Activated naive CD4-positive, alpha-beta T cell (primary cell): ENCODE data around the gene LSMEM2.
"Not testable (repeated sequence)": the region's sequence is repeated elsewhere in the genome, so short reads cannot be mapped to it uniquely, and the experiment has no call there.

Experiments
- DNase-seq, 4 experiments: peaks; one replicate each; lab custom pipeline; 2025; lab: John Stamatoyannopoulos, UW

LSMEM2 gene

DNA sequence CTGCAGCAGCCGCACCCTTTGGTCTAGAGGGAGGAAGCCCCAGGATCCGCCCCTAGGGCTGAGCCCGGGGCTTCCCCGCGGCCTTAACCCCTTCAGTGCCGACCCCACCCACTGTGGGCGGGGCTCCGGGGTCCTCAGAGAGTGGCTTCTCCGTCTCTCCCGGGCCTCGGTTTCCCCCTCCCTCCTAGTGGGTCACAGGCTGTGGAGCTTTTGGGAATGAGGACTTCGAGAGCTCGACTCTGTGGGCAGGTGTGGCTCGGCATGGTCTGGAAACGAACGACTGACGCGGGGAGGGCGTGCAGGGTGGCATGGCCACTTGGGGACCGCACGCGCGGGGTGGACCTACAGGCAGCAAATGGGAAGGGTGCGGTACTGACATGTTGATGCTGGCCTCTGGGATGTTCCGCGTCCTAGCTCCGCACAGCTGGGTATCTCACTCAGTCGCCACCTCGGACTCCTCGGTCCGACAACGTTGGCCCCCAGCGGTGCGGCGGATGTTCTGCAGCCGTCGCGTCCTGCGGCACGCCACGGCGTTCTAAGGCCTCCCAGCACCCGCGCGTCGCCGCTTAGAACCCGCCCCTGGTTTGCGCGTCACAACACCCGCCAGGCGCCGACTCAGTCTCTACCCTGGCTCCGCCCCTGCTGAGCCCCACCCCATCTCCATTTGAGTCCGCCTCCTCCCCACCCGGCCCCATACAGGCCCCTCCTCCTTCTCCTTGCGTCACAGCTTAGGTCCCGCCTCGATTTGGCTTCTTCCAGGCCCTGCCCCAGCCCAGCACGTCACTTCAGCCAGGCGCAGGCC, 20.1 kb downstream of the LSMEM2 start, which contains the start of the genes HYAL3 and NAA80:
HYAL3 (minus strand) TSS at position 570 of the 802 bp plus-strand sequence. CDS start 3,803 bp downstream, outside the sequence.
NAA80 (minus strand) TSS at position 570 of the 802 bp plus-strand sequence. CDS start 1,942 bp downstream, outside the sequence.
- peak; percentile 95 to 99 (median 96) for DNase-seq

DNA sequence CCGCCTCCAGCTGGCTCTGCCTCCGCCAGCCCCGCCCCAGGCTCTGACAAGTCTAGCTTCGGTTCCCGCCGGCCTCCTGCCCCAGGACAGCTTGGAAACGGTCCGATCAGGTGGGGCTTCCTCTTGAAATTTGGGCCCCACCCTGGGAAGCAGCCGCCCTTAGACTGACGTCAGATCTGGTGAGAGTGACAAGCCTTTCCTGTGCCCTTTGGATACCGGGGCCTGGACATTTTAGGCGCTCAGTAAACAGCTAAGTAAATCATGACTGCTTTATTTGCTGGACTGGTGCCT, 20.7 kb downstream of the LSMEM2 start:
- no peak for DNase-seq

DNA sequence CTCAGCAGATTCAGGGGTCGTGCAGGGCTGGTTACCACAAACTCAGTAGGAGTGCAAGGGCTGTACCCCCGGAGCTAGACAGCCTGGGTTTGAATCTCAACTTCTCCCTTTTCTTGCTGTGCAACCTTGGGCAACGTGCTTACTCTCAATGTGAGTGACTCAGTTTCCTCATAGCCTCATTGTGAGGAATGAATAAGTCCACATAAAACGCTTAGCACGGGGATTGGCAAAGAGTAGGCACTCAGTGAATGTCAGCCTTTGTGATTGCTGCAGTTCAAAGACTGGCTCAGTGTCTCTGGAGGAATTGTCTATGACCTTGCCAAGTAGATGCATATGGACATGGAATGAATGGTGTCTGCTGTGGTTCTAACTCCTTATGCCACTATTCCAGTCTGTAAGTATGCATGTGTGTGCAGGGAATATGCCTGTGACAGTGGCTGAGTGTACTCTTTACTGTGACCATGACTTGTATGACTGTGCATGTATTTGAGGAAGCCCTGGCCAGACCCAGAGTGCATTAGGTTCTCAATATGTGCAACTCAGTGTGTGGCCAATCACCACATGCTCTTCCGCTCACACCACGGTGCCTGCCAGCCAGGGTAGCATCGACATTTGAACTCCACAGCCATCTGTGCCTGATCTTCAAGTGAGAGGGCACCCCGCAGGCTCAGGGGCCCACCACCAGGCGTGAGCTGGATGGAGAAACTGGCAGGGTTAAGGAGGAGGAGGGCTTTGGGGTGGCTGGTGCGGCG, 21.2 kb downstream of the LSMEM2 start:
- no peak for DNase-seq

DNA sequence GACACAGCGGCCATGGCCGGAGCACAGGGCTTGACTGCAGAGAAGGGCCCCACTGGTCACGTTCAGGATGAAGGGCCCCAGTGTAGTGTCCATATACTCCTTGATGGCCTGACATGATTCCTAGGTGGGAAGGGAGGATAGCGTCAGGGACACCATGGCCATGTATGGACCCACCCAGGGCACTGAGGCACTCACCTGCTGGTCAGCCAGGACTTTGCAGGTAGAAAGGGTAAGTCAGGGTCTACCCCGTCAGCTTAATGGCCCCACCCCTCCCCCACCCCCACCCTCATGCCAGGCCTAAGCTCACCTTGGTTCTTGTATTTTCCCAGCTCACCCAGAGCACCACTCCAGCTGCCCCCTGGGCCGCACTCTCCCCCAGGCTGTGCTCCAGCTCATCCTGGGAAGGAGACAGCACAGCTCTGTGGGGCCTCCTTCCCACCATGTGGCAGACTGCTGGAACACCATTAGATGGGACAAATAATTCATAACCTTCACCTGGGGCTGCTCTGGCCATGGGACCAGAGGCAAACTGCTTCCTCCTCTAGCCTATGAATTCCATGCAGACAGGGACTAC, 21.9 kb downstream of the LSMEM2 start:
- no peak for DNase-seq

DNA sequence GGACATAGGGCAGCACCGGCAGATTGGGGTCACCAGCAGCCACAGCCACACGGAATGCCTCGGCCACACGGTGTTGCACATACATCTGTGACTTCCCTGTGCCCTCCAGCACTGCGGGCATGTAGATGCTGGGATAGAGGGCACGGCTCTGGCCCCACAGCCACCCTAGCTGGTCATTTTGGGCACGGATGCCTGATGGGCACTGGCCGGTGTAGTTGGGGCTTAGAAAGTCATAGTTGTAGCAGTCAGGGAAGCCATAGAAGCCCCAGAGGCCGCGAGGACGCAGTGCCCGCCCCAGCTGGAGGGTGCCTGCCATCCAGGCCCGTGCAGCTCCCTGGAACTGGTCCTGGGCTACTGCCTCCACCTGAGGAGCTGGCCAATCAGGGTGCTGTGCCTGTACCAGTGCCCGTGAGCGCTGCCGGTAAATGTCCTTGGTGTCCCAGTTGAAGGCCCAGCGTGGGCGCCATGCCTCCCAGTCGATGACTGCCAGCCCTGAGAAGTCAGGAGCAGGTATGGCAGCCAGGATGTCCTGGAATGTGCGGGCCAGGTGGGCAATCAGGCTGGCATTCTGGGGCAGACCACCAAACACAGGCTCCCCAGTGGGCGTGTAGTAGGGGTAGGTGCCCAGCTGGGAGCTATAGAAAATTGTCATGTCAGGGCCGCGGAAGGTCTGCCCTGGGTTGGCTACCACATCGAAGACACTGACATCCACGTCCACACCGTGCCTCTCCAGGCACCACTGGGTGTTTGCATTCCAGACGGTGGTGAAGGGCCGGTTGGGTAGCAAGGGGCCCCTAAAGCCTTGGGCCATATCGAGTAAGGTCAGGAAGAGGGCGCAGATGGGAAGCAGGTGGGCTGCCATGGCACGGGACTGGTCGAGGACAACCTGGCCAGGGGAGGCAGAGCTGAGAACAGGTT, 23.5 kb downstream of the LSMEM2 start:
- DNase-seq, result no peak

DNA sequence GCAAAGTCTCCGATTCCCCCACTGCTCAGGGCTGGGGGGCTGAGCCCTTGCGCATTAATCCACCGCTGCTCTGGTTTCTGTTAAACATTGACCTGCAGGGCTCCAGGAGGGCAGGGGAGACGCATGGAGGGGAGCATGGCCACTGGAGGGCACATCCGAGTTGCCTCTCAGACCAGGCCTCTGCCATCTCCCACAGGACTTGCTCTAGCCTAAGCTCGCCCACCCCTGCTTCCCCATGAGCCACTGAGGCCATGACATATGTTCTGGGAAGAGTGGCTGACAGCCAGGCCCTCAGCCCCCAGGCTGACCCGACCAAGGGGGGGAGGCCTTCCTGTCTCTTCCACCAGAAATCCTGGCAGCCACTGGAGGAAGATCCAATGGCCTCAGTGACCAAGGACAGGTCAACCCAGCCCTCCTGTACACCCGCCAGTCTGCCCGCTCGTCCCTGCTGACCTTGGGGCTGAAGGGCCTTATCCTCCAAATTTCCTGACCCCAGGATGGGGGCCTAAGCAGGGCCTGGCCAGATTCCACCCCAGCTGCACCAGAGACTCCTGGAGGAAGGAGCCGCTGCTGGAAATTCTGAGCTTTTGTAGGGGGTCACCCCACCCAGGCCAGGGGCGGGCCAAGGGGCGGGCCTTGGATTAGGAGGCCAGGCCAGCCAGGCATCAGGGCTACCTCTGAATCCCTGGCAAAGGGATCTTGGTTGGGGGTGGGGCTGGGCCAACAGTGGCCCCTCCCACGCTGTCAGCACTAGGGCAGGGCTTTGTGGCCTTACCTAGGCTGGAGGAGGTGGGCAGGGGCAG, 24.3 kb downstream of the LSMEM2 start, which contains the start of gene HYAL1:
HYAL1 (minus strand) TSS at position 562 of the 803 bp plus-strand sequence. CDS start 618 bp downstream, outside the sequence.
- no peak for DNase-seq

DNA sequence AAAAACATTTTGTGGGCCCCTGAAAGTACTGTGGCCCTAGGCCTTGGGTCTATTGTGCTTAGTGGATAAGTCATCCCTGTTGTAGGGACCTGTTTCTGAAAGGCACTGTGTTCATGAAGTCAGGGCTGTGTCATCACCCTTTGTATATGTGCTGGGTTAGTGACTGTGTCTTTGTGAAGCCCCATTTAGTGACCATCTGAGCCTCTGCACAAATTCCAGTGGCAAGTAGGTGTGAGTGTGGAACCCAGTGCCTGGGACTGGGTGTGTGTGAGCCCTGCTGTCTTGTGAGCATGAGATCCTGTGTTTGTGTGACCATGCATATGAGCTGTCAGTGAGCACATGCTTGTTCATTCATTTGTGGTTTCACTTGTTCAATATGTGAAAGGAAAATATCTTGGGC, 25.7 kb downstream of the LSMEM2 start:
- DNase-seq, result no peak

DNA sequence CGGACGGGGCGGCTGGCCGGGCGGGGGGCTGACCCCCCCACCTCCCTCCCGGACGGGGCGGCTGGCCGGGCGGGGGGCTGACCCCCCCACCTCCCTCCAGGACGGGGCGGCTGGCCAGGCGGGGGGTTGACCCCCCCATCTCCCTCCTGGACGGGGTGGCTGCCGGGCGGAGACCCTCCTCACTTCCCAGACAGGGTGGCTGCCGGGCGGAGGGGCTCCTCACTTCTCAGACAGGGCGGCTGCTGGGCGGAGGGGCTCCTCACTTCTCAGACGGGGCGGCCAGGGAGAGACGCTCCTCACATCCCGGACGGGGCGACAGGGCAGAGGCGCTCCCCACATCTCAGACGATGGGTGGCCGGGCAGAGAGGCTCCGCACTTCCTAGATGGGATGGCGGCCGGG, 33.2 kb downstream of the LSMEM2 start:
- not testable (repeated sequence) for DNase-seq

DNA sequence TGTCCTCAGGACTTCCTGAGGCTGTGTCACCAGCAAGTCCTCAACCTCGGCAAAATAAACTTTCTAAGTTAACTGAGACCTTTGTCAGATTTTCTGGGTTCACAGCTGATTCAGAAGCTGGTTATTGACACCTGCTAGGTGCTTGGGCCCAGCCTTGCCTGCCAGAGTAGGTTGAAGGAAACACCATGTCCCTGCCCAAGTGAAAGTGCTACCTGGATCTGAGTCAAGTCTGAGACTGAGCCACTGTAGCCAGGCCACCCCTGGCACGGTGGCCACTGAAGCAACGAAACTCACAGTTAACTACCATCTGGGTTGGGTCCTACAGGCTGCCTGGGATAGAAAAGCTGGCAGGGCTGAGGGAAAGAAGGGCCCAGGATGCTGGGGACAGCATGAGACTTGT, 35.5 kb downstream of the LSMEM2 start:
- DNase-seq, result no peak

DNA sequence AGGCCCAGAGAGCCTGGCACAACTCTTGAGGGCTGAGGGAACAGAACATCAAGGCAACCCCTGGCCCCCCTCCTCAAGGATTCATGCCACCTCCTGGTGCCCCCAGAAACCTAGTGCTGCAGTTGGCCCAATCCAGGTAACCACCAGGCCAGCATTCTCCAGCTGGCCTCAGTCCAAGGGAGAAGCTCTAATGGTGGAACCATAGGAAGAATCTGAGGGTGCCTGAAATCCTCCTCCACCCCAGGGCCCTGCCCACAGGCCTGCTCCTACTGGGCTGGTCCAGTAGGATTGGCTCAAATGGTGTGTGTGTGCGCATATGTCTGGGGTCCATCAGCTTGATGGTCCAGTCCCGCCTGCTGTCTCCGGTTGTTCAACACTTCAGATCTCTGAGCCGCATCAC, 35.9 kb downstream of the LSMEM2 start:
- no peak for DNase-seq

DNA sequence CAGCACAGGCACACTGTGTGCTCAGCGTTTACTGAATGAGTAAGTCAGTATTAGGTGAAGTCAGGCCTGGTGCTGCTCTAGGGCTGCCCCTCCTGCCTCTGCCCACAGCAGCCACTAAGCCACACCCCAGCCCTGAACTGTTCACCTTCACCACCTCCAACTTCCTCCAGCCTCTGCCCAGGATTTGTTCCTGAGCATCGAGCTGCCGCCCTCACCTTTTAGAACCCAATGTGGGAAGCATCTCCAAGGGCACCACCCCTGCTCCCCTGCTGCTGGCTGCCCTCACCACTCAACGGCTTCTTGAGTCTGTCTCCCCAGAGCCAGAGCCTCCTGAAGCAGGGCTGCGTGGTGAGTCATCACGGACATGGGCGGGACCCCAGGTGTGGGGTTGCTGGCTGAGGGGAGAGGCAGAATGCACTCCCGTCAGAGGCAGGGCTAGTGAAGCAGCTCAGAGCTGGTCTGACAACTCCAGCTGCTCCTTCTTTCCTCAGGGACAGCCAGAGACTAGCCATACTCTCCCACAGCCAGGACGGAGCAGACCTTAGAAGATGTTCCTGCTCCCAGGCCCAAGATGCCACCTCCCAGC, 37.9 kb downstream of the LSMEM2 start:
- peak in 1 of 4 experiments; percentile 14 for DNase-seq

DNA sequence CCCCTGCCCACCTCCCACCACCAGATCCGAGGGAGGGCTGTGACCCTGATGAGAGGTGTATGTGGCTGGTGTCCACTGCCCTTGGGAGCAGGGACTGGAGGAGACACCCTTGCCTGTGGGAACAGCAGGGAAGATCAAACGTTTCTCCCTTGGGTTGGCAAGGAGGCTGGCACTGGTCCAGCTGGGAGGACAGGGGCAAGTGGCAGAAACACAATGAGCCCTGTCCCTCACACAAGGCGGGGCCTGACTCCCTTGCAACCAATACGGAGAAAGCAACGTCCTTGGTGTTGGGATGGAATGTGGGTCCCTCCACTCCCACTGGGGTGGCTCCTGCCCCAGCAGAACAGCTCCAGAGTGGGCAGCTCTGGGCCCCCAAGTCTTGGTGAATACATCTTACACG, 38.4 kb downstream of the LSMEM2 start:
- no peak for DNase-seq

DNA sequence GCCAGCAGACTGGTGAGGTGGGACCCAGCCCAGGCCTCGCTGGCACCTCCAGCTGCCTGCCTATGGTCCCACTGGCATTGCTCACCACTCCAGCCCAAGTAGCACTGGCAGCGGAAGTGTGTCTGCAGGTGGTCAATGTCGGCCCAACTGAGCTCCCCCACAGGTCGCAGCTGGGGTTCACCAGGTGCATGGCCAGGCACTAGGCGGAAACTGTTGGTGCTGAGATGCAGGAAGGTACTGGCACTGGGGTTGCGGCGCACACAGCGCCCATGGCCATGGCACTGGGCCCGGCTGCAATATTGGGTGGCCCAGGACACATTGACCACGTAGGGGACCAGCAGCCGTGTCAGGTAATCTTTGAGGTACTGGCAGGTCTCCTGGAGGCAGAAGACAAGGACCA, 39.3 kb downstream of the LSMEM2 start:
- no peak for DNase-seq

DNA sequence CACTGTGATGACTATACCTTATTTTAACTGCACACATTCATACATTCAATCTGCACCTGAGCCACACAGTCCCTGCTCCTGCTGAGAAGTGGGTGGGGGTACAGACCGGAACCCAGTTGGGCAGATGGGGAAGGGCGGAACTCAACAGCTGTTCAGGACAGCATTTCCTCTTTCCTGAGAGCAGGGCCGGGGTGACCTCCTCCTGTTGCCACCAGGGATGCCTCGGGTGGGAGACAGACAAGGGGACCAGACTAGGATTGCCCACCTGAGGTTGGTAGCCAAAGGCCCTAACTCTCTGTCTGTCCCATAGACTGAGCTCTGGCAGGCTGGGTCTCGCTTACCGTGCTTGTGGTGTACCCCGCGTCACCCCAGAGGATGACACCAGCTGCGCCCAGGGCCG, 39.7 kb downstream of the LSMEM2 start:
- no peak for DNase-seq

DNA sequence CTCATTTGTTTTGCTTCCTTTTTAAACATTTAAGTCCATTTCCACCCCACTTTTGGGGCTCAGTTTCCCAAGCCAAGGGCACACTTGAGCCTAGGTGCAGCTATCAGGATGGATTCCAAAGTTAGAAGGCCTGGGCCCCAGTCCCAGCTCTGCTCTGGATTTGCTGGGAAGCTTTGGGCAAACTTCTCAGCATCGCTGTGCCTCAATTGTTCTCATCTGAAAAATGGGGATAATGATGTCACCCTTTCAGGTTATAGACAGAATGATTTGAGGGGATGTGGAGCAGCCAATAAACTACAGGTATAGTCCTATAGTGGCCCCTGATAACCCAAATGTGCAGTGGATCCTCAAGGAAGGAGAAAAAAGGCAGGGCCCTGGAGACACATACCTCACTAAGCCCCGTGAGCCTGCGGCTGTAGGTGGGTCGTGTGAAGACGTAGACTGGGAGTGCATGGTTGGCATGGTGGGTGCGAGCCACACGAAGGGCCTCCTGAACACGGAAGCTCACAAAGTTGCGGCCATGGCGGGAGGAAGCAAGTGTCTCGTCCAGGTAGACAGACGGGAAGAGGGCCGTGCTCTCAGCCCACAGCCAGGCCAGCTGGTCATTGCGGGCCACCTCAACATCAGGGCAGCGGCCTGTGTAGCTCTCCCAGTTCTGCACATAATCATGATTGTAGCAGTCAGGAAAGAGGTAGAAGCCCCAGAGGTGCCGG, 40.5 kb downstream of the LSMEM2 start:
- no peak for DNase-seq

DNA sequence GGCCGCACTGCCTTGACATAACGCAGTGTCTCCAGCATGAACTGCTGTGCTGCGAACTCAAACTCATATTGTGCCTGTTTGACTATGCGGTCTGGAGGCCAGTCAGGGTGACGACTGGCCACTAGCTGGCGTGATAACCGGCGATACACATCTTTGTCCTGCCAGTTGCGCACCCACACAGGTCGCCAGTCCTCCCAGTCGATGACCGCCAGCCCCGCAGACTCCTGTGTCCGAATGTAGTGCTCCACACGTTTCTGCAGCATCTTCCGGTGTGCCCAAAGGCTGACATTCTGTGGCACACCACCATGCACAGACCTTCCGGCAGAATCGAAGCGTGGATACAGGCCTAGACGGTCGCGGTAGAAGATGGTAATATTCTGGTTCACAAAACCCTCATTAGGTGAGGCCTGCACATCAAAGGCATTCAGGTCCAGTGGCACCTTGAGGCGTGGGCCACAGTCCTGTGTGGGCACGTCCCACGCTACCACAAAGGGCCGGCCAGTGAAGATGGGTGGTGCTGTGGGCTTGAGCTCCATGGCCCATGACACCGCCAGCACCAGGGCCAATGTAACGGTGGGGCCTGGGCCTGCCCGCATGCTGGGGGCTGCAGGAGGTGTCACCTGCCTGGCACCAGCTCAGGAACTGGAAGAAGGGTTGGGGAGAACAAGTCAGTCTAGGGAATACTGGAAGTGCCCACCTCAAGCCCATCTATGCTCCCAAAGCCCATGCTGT, 41.2 kb downstream of the LSMEM2 start:
- no peak for DNase-seq

DNA sequence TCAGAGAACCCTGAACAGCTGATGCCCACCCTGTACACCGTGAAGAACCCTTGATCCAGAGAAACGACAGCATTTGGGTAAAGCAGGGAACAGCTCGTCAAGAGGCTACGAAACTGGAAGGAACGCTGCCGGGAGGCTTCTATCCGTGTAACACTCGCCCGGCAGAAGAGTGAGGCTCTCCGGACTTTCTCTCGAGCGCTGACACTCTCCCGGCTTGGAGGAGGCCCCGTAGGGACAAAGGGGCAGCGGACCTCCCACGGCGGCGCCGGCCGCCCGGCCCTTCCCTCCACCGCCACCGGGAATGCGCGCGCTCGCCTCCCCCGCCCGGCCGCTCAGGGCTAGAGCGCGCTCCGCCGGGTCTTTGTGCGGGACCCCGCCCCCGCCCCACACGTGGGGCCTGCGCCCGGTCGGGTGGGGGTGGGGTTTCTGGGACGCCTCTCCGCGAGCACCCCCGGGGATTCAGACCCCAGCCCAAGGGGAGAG, 42.0 kb downstream of the LSMEM2 start:
- DNase-seq, result peak; percentile 44 to 74 (median 52)

DNA sequence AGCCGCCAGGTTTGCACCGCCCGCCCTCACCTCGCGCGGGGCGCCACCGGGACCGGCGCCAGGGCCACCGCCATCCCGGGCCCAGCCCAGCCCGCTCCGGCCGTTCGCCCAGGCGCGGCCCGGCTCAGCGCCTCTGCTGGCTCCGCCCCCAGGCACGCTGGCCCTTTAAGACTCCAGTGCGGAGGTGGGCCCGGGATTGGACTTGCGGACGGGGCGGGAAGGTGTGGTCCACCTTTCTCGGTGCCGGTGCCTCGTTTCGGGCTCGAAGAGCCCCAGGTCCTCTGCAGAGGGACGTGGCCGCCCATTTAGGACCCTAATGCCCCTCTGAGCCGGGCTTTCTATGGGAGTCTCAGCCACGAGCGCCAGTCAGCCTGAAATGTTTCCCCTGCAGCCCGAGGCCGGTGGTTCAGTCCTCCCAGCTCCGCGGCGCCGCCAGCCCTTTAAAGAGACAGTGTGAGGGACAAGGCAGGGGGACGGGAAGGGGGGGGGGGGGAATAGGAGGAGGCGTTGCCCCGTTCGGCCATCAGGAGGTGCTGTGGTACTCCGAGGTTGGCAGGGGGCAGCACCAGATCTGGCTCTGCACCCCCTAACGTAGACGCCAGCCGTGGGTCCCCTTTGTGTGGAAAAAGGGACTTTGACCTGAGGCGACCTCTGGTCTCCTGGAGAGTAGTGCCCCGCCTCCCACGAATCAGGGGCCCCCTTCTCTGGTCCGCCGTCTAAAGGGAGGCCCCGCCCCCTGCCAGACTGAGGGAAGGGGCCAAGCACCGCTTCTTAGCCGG, 42.6 kb downstream of the LSMEM2 start:
- DNase-seq, result peak; percentile 74 to 79 (median 78)
